ENCODE data around the gene GUCY1A1. TPM values are rescaled to one million over a fixed set of nuclear protein-coding genes. Genes with fewer than 3 reads are reported as not detected.

GUCY1A1 gene
- total and polyA plus RNA-seq, 2 of the 4 experiments (the other 2 are of a cell fraction) = 0.19 to 0.54 TPM

- H3K18ac ChIP-seq (ENCODE audit: low read depth, low read length) = no peak overlapping the region
- H2BK5ac ChIP-seq (ENCODE audit: low read depth, low read length, poor library complexity, severe bottlenecking) = no peak overlapping the region
- no peak overlapping the region for H2AK9ac ChIP-seq (replicated peaks; ENCODE audit: low read depth, low read length, poor library complexity)
- H3K4ac ChIP-seq (ENCODE audit: low read depth, low read length) = no peak overlapping the region
- TF ChIP-seq RAD21 (IDR thresholded peaks at IDR 0.05; ENCODE audit: low read length) = no peak
- TF ChIP-seq MAFK (IDR thresholded peaks at IDR 0.05; ENCODE audit: low read depth, low read length) = no peak
- no peak overlapping the region for H2AFZ ChIP-seq (replicated peaks; ENCODE audit: low read length, poor library complexity)
- no peaks in the 10 kb centered on the region for H3K9me1 ChIP-seq (ENCODE audit: insufficient read depth, low read length)
- no peak overlapping the region for H4K5ac ChIP-seq (ENCODE audit: low read depth, low read length)
- H3K4me3 ChIP-seq (ENCODE audit: insufficient read depth, low read depth, low read length) = no peak overlapping the region
- no peaks in the 10 kb centered on the region for H3K27me3 ChIP-seq (ENCODE audit: control insufficient read depth, insufficient read depth, low read length)
- no CpG with 5 or more reads among the region's 3 CpGs for WGBS, 2 experiments (ENCODE audit: extremely low coverage in 2 of 2, insufficient read length in 1 of 2)
- intact Hi-C loops (cut with micrococcal nuclease) (no loop called here), dilution Hi-C loops (cut with HindIII; ENCODE audit: low sequenced_read_pairs, unreplicated experiment) (no loop called here), in situ Hi-C loops (cut with MboI; ENCODE audit: low sequenced_read_pairs) (no loop called here)
- no TSS peak for BruUV-seq (replicated peaks)
- ATAC-seq (ENCODE audit: low read depth) (no peak), DNase-seq (peak; percentile 40)
- no peaks in the 10 kb centered on the region for H3K4me1 ChIP-seq (ENCODE audit: control insufficient read depth, insufficient read depth, low read length)
- H3K36me3 ChIP-seq (ENCODE audit: control insufficient read depth, insufficient read depth, low read length) = no peaks in the 10 kb centered on the region
- no peak overlapping the region for H3K56ac ChIP-seq (ENCODE audit: extremely low read depth, insufficient read depth, low read length)
- no peaks in the 10 kb centered on the region for H3K9me3 ChIP-seq (ENCODE audit: control insufficient read depth, insufficient read depth, low read length)
- H2BK20ac ChIP-seq (ENCODE audit: low read depth, low read length) = no peak overlapping the region
- no peaks in the 10 kb centered on the region for H4K20me1 ChIP-seq (ENCODE audit: insufficient read depth, low read length)
- no peak overlapping the region for H4K91ac ChIP-seq (ENCODE audit: insufficient read depth, low read depth, low read length)
- H2BK15ac ChIP-seq (ENCODE audit: low read depth, low read length) = no peak overlapping the region
- H3K23ac ChIP-seq (ENCODE audit: low read depth, low read length) = no peak overlapping the region
- H2BK120ac ChIP-seq (ENCODE audit: low read depth, low read length) = no peak overlapping the region
- no peak overlapping the region for H3K4me2 ChIP-seq (ENCODE audit: low read depth, low read length)
- H2AK5ac ChIP-seq (ENCODE audit: low read depth, low read length) = no peak overlapping the region
- ChIA-PET POLR2A (ENCODE audit: unreplicated experiment) (no interaction called here), CTCF (interaction anchor here (1.5 kb wide), 1 partner anchor 12 kb away, joined by 5 read pairs; no protein-coding TSS in a partner anchor)
- no peaks in the 10 kb centered on the region for H3K79me1 ChIP-seq (ENCODE audit: low read depth in 1 of 2, low read length in 2 of 2)
- no peak overlapping the region for H3K27ac ChIP-seq (ENCODE audit: insufficient read depth, low read length)
- no peak overlapping the region for H4K8ac ChIP-seq (ENCODE audit: low read depth in 2 of 2, low read length in 2 of 2)
- no peak overlapping the region for H3K9ac ChIP-seq (ENCODE audit: low read depth, low read length)
- H3K14ac ChIP-seq (replicated peaks; ENCODE audit: low read depth, low read length) = no peak overlapping the region
These were observed 49.4 kb upstream of the GUCY1A1 start for GRCh38 chr4:155617296-155617695.
